ENCODE data around the gene RERE. TPM values are rescaled to one million over a fixed set of nuclear protein-coding genes. Genes with fewer than 3 reads are reported as not detected.

Gene RERE
- total RNA-seq, 1 donor from 2014 or later: 124 TPM

- no peak overlapping the region for H3K9ac ChIP-seq (ENCODE audit: low read length)
- Mint-ChIP-seq H3K36me3 (ENCODE audit: low read depth, unreplicated experiment) (no peaks in the 10 kb centered on the region), H3K27me3 (ENCODE audit: low read depth, unreplicated experiment) (no peaks in the 10 kb centered on the region), H3K9me3 (ENCODE audit: unreplicated experiment) (no peaks in the 10 kb centered on the region), H3K4me1 (ENCODE audit: low read depth, unreplicated experiment) (peaks cover 36% of the 10 kb centered on the region), H3K27ac (ENCODE audit: unreplicated experiment) (no peak overlapping the region), H3K4me3 (ENCODE audit: unreplicated experiment) (no peak overlapping the region)
- no peak overlapping the region for H3K27ac ChIP-seq (ENCODE audit: low read depth, low read length)
- H3K79me2 ChIP-seq (ENCODE audit: insufficient read depth, low read length): peaks cover 79% of the 10 kb centered on the region
- TF ChIP-seq CTCF (IDR thresholded peaks at IDR 0.05; ENCODE audit: insufficient read depth, low read depth, low read length) (no peak), EZH2 (IDR thresholded peaks at IDR 0.05; ENCODE audit: insufficient read depth, low read length) (no peak)
- H3K4me3 ChIP-seq (ENCODE audit: insufficient read depth, low read depth, low read length): no peak overlapping the region
- no peaks in the 10 kb centered on the region for H3K36me3 ChIP-seq (ENCODE audit: insufficient read depth, low read length)
- peaks cover 11% of the 10 kb centered on the region for H3K4me1 ChIP-seq (ENCODE audit: insufficient read depth, low read length)
- no peak overlapping the region for H3K4me2 ChIP-seq (ENCODE audit: low read length)
- H3K27me3 ChIP-seq (ENCODE audit: insufficient read depth, low read length): no peaks in the 10 kb centered on the region
- H2AFZ ChIP-seq (ENCODE audit: low read depth, low read length): no peak overlapping the region
- FAIRE-seq (no peak), DNase-seq (ENCODE audit: low read depth) (peak; percentile 50)
- peaks cover 56% of the 10 kb centered on the region for H4K20me1 ChIP-seq (ENCODE audit: insufficient read depth, low read length)
- no peaks in the 10 kb centered on the region for H3K9me3 ChIP-seq (ENCODE audit: insufficient read depth, low read depth, low read length)
These were observed 138.0 kb downstream of the RERE start for GRCh38 chr1:8679395-8679800.

- Histone ChIP-seq H3K27me3 (ENCODE audit: insufficient read depth, low read length) (no peaks in the 10 kb centered on the region), H2AFZ (ENCODE audit: low read depth, low read length) (no peak overlapping the region), H3K9me3 (ENCODE audit: insufficient read depth, low read depth, low read length) (no peaks in the 10 kb centered on the region), H3K4me3 (ENCODE audit: insufficient read depth, low read depth, low read length) (no peak overlapping the region), H3K9ac (ENCODE audit: low read length) (no peak overlapping the region), H3K79me2 (ENCODE audit: insufficient read depth, low read length) (peaks cover 78% of the 10 kb centered on the region), H3K36me3 (ENCODE audit: insufficient read depth, low read length) (no peaks in the 10 kb centered on the region), H3K4me2 (ENCODE audit: low read length) (no peak overlapping the region), H4K20me1 (ENCODE audit: insufficient read depth, low read length) (peaks cover 57% of the 10 kb centered on the region), H3K27ac (ENCODE audit: low read depth, low read length) (no peak overlapping the region), H3K4me1 (ENCODE audit: insufficient read depth, low read length) (peaks cover 11% of the 10 kb centered on the region)
- FAIRE-seq: no peak
- Mint-ChIP-seq H3K27me3 (ENCODE audit: low read depth, unreplicated experiment) (no peaks in the 10 kb centered on the region), H3K4me1 (ENCODE audit: low read depth, unreplicated experiment) (peaks cover 40% of the 10 kb centered on the region), H3K36me3 (ENCODE audit: low read depth, unreplicated experiment) (no peaks in the 10 kb centered on the region), H3K4me3 (ENCODE audit: unreplicated experiment) (no peak overlapping the region), H3K27ac (ENCODE audit: unreplicated experiment) (no peak overlapping the region), H3K9me3 (ENCODE audit: unreplicated experiment) (no peaks in the 10 kb centered on the region)
- TF ChIP-seq EZH2 (IDR thresholded peaks at IDR 0.05; ENCODE audit: insufficient read depth, low read length): no peak
- TF ChIP-seq CTCF (IDR thresholded peaks at IDR 0.05; ENCODE audit: insufficient read depth, low read depth, low read length): no peak
- DNase-seq (ENCODE audit: low read depth): peak; percentile 56
These were observed 138.6 kb downstream of the RERE start for GRCh38 chr1:8678673-8679394.

- H4K20me1 ChIP-seq (ENCODE audit: insufficient read depth, low read length): peaks cover 53% of the 10 kb centered on the region
- Mint-ChIP-seq H3K27ac (ENCODE audit: unreplicated experiment) (peak overlapping the region; percentile 4), H3K4me3 (ENCODE audit: unreplicated experiment) (no peak overlapping the region), H3K27me3 (ENCODE audit: low read depth, unreplicated experiment) (no peaks in the 10 kb centered on the region), H3K9me3 (ENCODE audit: unreplicated experiment) (no peaks in the 10 kb centered on the region), H3K4me1 (ENCODE audit: low read depth, unreplicated experiment) (peaks cover 40% of the 10 kb centered on the region), H3K36me3 (ENCODE audit: low read depth, unreplicated experiment) (no peaks in the 10 kb centered on the region)
- DNase-seq (ENCODE audit: low read depth) (no peak), FAIRE-seq (no peak)
- no peak overlapping the region for H3K4me3 ChIP-seq (ENCODE audit: insufficient read depth, low read depth, low read length)
- H2AFZ ChIP-seq (ENCODE audit: low read depth, low read length): no peak overlapping the region
- no peak overlapping the region for H3K9ac ChIP-seq (ENCODE audit: low read length)
- H3K4me1 ChIP-seq (ENCODE audit: insufficient read depth, low read length): peaks cover 11% of the 10 kb centered on the region
- H3K27me3 ChIP-seq (ENCODE audit: insufficient read depth, low read length): no peaks in the 10 kb centered on the region
- TF ChIP-seq EZH2 (IDR thresholded peaks at IDR 0.05; ENCODE audit: insufficient read depth, low read length) (no peak), CTCF (IDR thresholded peaks at IDR 0.05; ENCODE audit: insufficient read depth, low read depth, low read length) (no peak)
- no peak overlapping the region for H3K4me2 ChIP-seq (ENCODE audit: low read length)
- H3K9me3 ChIP-seq (ENCODE audit: insufficient read depth, low read depth, low read length): no peaks in the 10 kb centered on the region
- peaks cover 67% of the 10 kb centered on the region for H3K79me2 ChIP-seq (ENCODE audit: insufficient read depth, low read length)
- H3K27ac ChIP-seq (ENCODE audit: low read depth, low read length): no peak overlapping the region
- no peaks in the 10 kb centered on the region for H3K36me3 ChIP-seq (ENCODE audit: insufficient read depth, low read length)
These were observed 139.7 kb downstream of the RERE start for GRCh38 chr1:8677782-8678181.
